B cell (primary cell): ENCODE measurements around the gene PKP1. TPM values are rescaled to one million over a fixed set of nuclear protein-coding genes. Genes with fewer than 3 reads are reported as not detected.

Experiments
- ATAC-seq: fragments of 200-7000 bp; cut with Tn5 transposase; one replicate; pipeline ENCODE4 v1.10.0; 2021; ENCODE audit warnings: low read depth, mild to moderate bottlenecking, moderate number of reproducible peaks, moderate library complexity
- CTCF ChIA-PET: fragments of 350-600 bp; sonication (Branson Sonifier 250); formaldehyde crosslinking; loops from one replicate; lab custom pipeline; 2021; ENCODE audit warnings: antibody characterized with exemption, inconsistent platforms; lab: Charles Lee
- POLR2A ChIA-PET: fragments of 350-600 bp; sonication (Branson Sonifier 250); formaldehyde crosslinking; loops from one replicate; lab custom pipeline; 2021; ENCODE audit warnings: antibody characterized with exemption; lab: Charles Lee
- DNase-seq: peaks from one replicate; pipeline ENCODE4 v3.0.0; 2013
- H2AFZ ChIP-seq: 2 replicates; pipeline ENCODE4 v1.6.1; 2012; ENCODE audit warnings: mild to moderate bottlenecking, low read depth, low read length; ENCODE audit not compliant: insufficient read depth, poor library complexity, severe bottlenecking
- H3K27ac ChIP-seq, 2 donors: 1 replicate in 1 of 2; 2 replicates in 1 of 2; pipeline ENCODE4 v1.5.1; 2012 to 2013; ENCODE audit warnings: low read length in 2 of 2, mild to moderate bottlenecking in 2 of 2, moderate library complexity in 1 of 2
- H3K27me3 ChIP-seq, 4 experiments: fragments of 200-600 bp in 1 of 4; sonication (generic) in 1 of 4; replicated peaks in 1 of 4; 1 replicate in 2 of 4; 2 replicates in 2 of 4; pipeline versions ENCODE4 v1.6.1 to v1.7.0; 2013 to 2016; ENCODE audit warnings: low read length in 3 of 4, mild to moderate bottlenecking in 2 of 4, mixed read lengths in 1 of 4, moderate library complexity in 1 of 4; ENCODE audit not compliant: insufficient read depth in 4 of 4, control insufficient read depth in 3 of 4; ENCODE audit errors: control extremely low read depth in 1 of 4
- H3K36me3 ChIP-seq, 2 experiments: replicated peaks in 1 of 2; 1 replicate in 1 of 2; 2 replicates in 1 of 2; pipeline versions ENCODE4 v1.6.1 to v1.7.1; 2013; ENCODE audit warnings: low read length in 1 of 2; ENCODE audit not compliant: insufficient read depth in 2 of 2, control insufficient read depth in 1 of 2; ENCODE audit errors: control extremely low read depth in 1 of 2, extremely low read depth in 1 of 2
- H3K4me1 ChIP-seq, 2 donors: fragments of 200-600 bp in 1 of 2; sonication (generic) in 1 of 2; 1 replicate in 1 of 2; 2 replicates in 1 of 2; pipeline versions ENCODE4 v1.5.1 to v1.6.1; 2013 to 2017; ENCODE audit warnings: low read length in 2 of 2; ENCODE audit not compliant: control insufficient read depth in 2 of 2, insufficient read depth in 2 of 2
- H3K4me2 ChIP-seq: replicated peaks from 2 replicates; pipeline ENCODE3; 2012; ENCODE audit warnings: mild to moderate bottlenecking, low read depth, low read length; ENCODE audit not compliant: poor library complexity, severe bottlenecking
- H3K4me3 ChIP-seq, 5 experiments: fragments of 200-600 bp in 1 of 5; sonication (generic) in 1 of 5; 1 replicate in 3 of 5; 2 replicates in 2 of 5; pipeline versions ENCODE4 v1.5.1 to v1.7.0; 2011 to 2016; ENCODE audit warnings: low read length in 4 of 5, mild to moderate bottlenecking in 4 of 5, low read depth in 2 of 5, control low read depth in 1 of 5, moderate library complexity in 1 of 5; ENCODE audit not compliant: insufficient read depth in 1 of 5; ENCODE audit errors: control extremely low read depth in 1 of 5, extremely low read depth in 1 of 5
- H3K79me2 ChIP-seq: fragments of 200-600 bp; sonication (generic); one replicate; pipeline ENCODE4 v1.6.0; 2016; ENCODE audit warnings: low read length; ENCODE audit not compliant: control insufficient read depth, insufficient read depth
- H3K9ac ChIP-seq: fragments of 200-600 bp; sonication (generic); 2 replicates; pipeline ENCODE4 v1.6.1; 2017; ENCODE audit warnings: mild to moderate bottlenecking, low read length, moderate library complexity
- H3K9me3 ChIP-seq, 3 donors: one replicate each; pipeline versions ENCODE4 v1.6.1 to v1.7.1; 2013; ENCODE audit warnings: low read length in 2 of 3; ENCODE audit not compliant: control insufficient read depth in 2 of 3, insufficient read depth in 1 of 3; ENCODE audit errors: control extremely low read depth in 1 of 3
- H4K20me1 ChIP-seq: 2 replicates; pipeline ENCODE4 v1.6.0; 2012; ENCODE audit warnings: mild to moderate bottlenecking, low read length; ENCODE audit not compliant: insufficient read depth, control insufficient read depth, poor library complexity, severe bottlenecking
- H3K27ac Mint-ChIP-seq: one replicate; pipeline ENCODE4 v1.8.0; 2021; ENCODE audit warnings: mixed read lengths
- H3K27me3 Mint-ChIP-seq: one replicate; pipeline ENCODE4 v1.8.0; 2021; ENCODE audit warnings: mixed read lengths
- H3K4me1 Mint-ChIP-seq: one replicate; pipeline ENCODE4 v1.8.0; 2021; ENCODE audit warnings: mixed read lengths
- H3K4me3 Mint-ChIP-seq: one replicate; pipeline ENCODE4 v1.8.0; 2021; ENCODE audit warnings: mixed read lengths
- H3K9me3 Mint-ChIP-seq: one replicate; pipeline ENCODE4 v1.8.0; 2022; ENCODE audit warnings: mixed read lengths; ENCODE audit not compliant: insufficient read depth
- EZH2 ChIP-seq: IDR thresholded peaks from 2 replicates; pipeline ENCODE4 v1.6.1; 2012; ENCODE audit warnings: borderline replicate concordance, low read depth, mild to moderate bottlenecking, moderate library complexity, low read length; ENCODE audit not compliant: insufficient read depth, poor library complexity, severe bottlenecking
- WGBS: methylation state at CpG from one replicate; pipeline ENCODE4 v1.1.5; 2013; ENCODE audit warnings: missing lambda C conversion rate; ENCODE audit not compliant: insufficient coverage; 5-methylcytosine and 5-hydroxymethylcytosine counted together
- intact Hi-C: fragments of 100-400 bp; cut with micrococcal nuclease; formaldehyde crosslinking; loops from one replicate; pipeline ENCODE4 v1.10.0; 2022
- polyA plus RNA-seq: library from polyadenylated mRNA; depleted of rRNA; stranded (reverse); fragments of >200 nt; gene quantifications from 2 replicates; pipeline ENCODE4 v1.2.3, GENCODE V29; 2012
- total RNA-seq, 2 donors: library from RNA; stranded (reverse); fragments of 120-200 nt in 1 of 2; gene quantifications; 1 replicate in 1 of 2; 2 replicates in 1 of 2; pipeline versions ENCODE4 v1.2.3 to v1.2.4, GENCODE V29; 2013 to 2022
- TF ChIP-seq, protein P1 (sequence below): fragments of 200-600 bp; IDR thresholded peaks from one replicate; pipeline ENCODE4 v1.8.0; 2022; ENCODE audit warnings: antibody characterized with exemption, mild to moderate bottlenecking

The PKP1 gene
- total and polyA plus RNA-seq, 2 donors (not counting 1 experiment from before 2014, with no cell fraction given), result not detected

DNA sequence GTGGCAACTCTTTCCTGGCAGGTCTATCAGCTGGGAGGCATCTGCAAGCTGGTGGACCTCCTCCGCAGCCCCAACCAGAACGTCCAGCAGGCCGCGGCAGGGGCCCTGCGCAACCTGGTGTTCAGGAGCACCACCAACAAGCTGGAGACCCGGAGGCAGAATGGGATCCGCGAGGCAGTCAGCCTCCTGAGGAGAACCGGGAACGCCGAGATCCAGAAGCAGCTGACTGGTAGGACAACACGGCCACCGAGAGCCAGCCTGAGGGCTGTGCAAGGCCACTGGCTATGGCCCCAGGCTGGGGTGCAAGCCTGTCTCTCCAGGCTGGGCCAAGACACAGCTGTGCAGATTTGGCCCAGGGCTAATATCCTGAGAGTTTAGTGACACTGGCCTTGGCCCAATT is 34.2 kb downstream of the PKP1 start:
- H3K4me1 ChIP-seq, result no peaks in the 10 kb centered on the region
- H3K4me1 Mint-ChIP-seq, result no peaks in the 10 kb centered on the region
- no peak overlapping the region for H3K9ac ChIP-seq
- H3K27ac ChIP-seq, result no peak overlapping the region
- ChIA-PET CTCF (no interaction called here), POLR2A (no interaction called here)
- ATAC-seq (no peak), DNase-seq (no peak)
- H3K9me3 Mint-ChIP-seq, result no peaks in the 10 kb centered on the region
- peaks cover 12% of the 10 kb centered on the region for H3K27me3 Mint-ChIP-seq
- H3K9me3 ChIP-seq, result no peaks in the 10 kb centered on the region
- intact Hi-C loops, result no loop called here
- H2AFZ ChIP-seq, result no peak overlapping the region
- TF ChIP-seq EZH2, result no peak
- TF ChIP-seq, protein P1, sequence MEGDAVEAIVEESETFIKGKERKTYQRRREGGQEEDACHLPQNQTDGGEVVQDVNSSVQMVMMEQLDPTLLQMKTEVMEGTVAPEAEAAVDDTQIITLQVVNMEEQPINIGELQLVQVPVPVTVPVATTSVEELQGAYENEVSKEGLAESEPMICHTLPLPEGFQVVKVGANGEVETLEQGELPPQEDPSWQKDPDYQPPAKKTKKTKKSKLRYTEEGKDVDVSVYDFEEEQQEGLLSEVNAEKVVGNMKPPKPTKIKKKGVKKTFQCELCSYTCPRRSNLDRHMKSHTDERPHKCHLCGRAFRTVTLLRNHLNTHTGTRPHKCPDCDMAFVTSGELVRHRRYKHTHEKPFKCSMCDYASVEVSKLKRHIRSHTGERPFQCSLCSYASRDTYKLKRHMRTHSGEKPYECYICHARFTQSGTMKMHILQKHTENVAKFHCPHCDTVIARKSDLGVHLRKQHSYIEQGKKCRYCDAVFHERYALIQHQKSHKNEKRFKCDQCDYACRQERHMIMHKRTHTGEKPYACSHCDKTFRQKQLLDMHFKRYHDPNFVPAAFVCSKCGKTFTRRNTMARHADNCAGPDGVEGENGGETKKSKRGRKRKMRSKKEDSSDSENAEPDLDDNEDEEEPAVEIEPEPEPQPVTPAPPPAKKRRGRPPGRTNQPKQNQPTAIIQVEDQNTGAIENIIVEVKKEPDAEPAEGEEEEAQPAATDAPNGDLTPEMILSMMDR, result no peak
- no peaks in the 10 kb centered on the region for H4K20me1 ChIP-seq
- H3K4me3 Mint-ChIP-seq, result no peak overlapping the region
- no peak overlapping the region for H3K4me3 ChIP-seq
- H3K36me3 ChIP-seq, result no peaks in the 10 kb centered on the region
- H3K27me3 ChIP-seq, result peaks cover 0 to 2% (median 0%) of the 10 kb centered on the region in 4 experiments
- H3K27ac Mint-ChIP-seq, result no peak overlapping the region
- H3K4me2 ChIP-seq, result no peak overlapping the region
- no peaks in the 10 kb centered on the region for H3K79me2 ChIP-seq
- WGBS, result 86% methylated on average over 13 of the region's 13 CpGs

DNA sequence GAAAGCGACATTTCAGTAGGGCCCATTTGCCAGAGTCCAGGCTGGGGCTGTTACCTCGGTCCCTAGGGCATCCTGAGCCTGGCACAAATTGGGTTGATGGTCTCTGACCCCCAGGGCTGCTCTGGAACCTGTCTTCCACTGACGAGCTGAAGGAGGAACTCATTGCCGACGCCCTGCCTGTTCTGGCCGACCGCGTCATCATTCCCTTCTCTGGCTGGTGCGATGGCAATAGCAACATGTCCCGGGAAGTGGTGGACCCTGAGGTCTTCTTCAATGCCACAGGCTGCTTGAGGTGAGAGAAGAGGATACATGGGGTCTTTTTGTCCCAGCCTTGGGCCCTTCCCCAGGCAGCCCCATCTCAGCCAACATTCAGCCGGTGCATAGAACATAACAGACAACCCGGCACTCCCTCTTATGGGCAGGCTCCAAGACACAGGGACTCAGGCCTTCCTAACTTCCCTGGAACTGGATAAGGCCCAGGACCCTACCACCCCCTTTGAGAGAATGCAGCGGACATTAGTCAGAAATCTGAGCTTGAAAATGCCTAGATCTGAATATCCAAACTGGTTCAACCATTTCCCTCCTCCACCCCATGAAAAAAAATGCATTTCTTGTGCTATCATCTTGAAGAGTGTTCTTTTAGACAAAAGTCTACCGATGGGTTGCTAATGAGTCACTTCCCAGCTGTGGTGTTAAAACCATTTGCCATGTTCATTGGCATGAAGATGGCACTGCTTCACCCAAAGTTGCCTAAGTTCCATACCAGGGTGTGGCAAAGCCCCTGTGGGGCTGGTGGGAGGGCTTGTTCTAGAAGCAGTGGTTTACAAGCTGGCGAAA is 35.4 kb downstream of the PKP1 start:
- H3K36me3 ChIP-seq, result no peaks in the 10 kb centered on the region
- Mint-ChIP-seq H3K4me3 (no peak overlapping the region), H3K9me3 (no peaks in the 10 kb centered on the region), H3K27ac (no peak overlapping the region), H3K4me1 (no peaks in the 10 kb centered on the region), H3K27me3 (peaks cover 9% of the 10 kb centered on the region)
- no peak overlapping the region for H3K27ac ChIP-seq
- no peaks in the 10 kb centered on the region for H3K27me3 ChIP-seq
- no peak overlapping the region for H2AFZ ChIP-seq
- H3K9me3 ChIP-seq, result no peaks in the 10 kb centered on the region
- no peaks in the 10 kb centered on the region for H4K20me1 ChIP-seq
- DNase-seq (no peak), ATAC-seq (no peak)
- WGBS, result 78% methylated on average over 12 of the region's 15 CpGs
- H3K4me3 ChIP-seq, result no peak overlapping the region
- no peak overlapping the region for H3K4me2 ChIP-seq
- CTCF ChIA-PET, result no interaction called here
- H3K79me2 ChIP-seq, result no peaks in the 10 kb centered on the region
- no peak overlapping the region for H3K9ac ChIP-seq
- intact Hi-C loops, result no loop called here
- no peaks in the 10 kb centered on the region for H3K4me1 ChIP-seq
- POLR2A ChIA-PET, result no interaction called here
- TF ChIP-seq, protein P1, result no peak
- TF ChIP-seq EZH2, result no peak
